ENCODE data around the gene EZH2. TPM values are rescaled to one million over a fixed set of nuclear protein-coding genes. Genes with fewer than 3 reads are reported as not detected.

EZH2 gene
- total and polyA plus RNA-seq, 2 donors (not counting 1 experiment from before 2014, with no cell fraction given): 7.1 to 10.1 TPM

DNA sequence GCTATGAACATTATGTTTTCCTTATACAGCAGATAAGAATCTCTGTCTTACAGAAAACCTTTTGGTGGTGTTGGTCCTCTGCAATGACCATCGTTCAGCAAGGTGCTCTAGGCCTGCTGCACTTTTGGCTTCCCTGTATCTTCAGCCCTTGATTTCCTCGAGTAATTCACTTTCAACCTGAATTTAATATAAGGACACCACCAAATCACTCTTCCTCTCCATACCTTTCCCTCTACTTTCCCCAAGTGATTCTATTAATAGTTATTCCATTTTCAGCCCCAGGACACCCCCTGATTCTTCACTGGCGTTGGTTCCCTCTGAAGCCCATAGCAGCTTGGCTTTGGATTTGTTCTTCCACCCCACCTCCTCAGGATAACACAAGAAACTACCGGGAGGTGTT lies 72.2 kb downstream of the EZH2 start:
- no peak overlapping the region for H3K4me3 ChIP-seq (replicated peaks in 1 of 4; ENCODE audit: control extremely low read depth in 1 of 4, insufficient read depth in 1 of 4, low read depth in 3 of 4, low read length in 4 of 4)
- H3K27me3 ChIP-seq (ENCODE audit: control insufficient read depth, insufficient read depth, low read length): no peaks in the 10 kb centered on the region
- H4K20me1 ChIP-seq (ENCODE audit: control insufficient read depth, extremely low read depth, insufficient read depth, low read length): no peaks in the 10 kb centered on the region
- no peak for TF ChIP-seq EZH2 (IDR thresholded peaks at IDR 0.05; ENCODE audit: low read length, missing control alignments)
- TF ChIP-seq, protein P1, sequence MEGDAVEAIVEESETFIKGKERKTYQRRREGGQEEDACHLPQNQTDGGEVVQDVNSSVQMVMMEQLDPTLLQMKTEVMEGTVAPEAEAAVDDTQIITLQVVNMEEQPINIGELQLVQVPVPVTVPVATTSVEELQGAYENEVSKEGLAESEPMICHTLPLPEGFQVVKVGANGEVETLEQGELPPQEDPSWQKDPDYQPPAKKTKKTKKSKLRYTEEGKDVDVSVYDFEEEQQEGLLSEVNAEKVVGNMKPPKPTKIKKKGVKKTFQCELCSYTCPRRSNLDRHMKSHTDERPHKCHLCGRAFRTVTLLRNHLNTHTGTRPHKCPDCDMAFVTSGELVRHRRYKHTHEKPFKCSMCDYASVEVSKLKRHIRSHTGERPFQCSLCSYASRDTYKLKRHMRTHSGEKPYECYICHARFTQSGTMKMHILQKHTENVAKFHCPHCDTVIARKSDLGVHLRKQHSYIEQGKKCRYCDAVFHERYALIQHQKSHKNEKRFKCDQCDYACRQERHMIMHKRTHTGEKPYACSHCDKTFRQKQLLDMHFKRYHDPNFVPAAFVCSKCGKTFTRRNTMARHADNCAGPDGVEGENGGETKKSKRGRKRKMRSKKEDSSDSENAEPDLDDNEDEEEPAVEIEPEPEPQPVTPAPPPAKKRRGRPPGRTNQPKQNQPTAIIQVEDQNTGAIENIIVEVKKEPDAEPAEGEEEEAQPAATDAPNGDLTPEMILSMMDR (conservative IDR thresholded peaks at IDR 0.05 in 1 of 2, IDR thresholded peaks at IDR 0.05 in 1 of 2; ENCODE audit: low read depth in 1 of 2, low read length in 2 of 2): no peak
- DNase-seq (ENCODE audit: low read depth in 2 of 2): no peak
- H3K27ac ChIP-seq (ENCODE audit: insufficient read depth, low read length): no peak overlapping the region
- H3K9me3 ChIP-seq (ENCODE audit: control insufficient read depth, insufficient read depth, low read depth, low read length): no peaks in the 10 kb centered on the region
- no peaks in the 10 kb centered on the region for H3K79me2 ChIP-seq (ENCODE audit: control insufficient read depth, insufficient read depth, low read length)
- H3K4me2 ChIP-seq (ENCODE audit: extremely low read depth, insufficient read depth, low read length): no peak overlapping the region
- H3K4me1 ChIP-seq (ENCODE audit: control insufficient read depth, extremely low read depth, insufficient read depth, low read length): no peaks in the 10 kb centered on the region
- H3K9ac ChIP-seq (ENCODE audit: insufficient read depth, low read length): no peak overlapping the region
- peaks cover 5% of the 10 kb centered on the region for H3K36me3 ChIP-seq (ENCODE audit: control insufficient read depth, insufficient read depth, low read length)
- no peak overlapping the region for H2AFZ ChIP-seq (ENCODE audit: low read length)

DNA sequence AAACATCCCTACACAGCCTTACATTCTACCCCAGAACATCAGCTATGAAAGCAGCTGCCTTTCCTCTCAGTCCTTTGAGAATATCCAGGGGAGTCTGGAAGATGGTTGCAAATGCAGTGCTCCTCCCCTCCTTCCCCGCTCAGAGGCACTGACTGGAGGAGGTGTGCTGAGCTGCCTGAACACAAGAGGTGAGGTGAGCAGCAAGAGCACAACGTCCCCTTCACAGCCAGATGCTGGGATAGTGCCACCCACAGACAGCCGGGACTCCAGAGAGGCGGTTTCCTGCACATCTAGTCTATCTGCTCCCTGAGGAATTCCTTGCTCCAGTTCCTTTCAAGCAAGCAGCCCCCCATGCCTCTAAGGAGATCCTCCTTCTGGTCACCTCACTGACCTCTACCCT lies 74.2 kb downstream of the EZH2 start:
- no peak overlapping the region for H3K27ac ChIP-seq (ENCODE audit: insufficient read depth, low read length)
- H3K79me2 ChIP-seq (ENCODE audit: control insufficient read depth, insufficient read depth, low read length): no peaks in the 10 kb centered on the region
- H4K20me1 ChIP-seq (ENCODE audit: control insufficient read depth, extremely low read depth, insufficient read depth, low read length): no peaks in the 10 kb centered on the region
- H3K9me3 ChIP-seq (ENCODE audit: control insufficient read depth, insufficient read depth, low read depth, low read length): no peaks in the 10 kb centered on the region
- H2AFZ ChIP-seq (ENCODE audit: low read length): no peak overlapping the region
- DNase-seq (ENCODE audit: low read depth in 2 of 2): no peak
- H3K4me2 ChIP-seq (ENCODE audit: extremely low read depth, insufficient read depth, low read length): no peak overlapping the region
- H3K4me1 ChIP-seq (ENCODE audit: control insufficient read depth, extremely low read depth, insufficient read depth, low read length): no peaks in the 10 kb centered on the region
- no peak overlapping the region for H3K4me3 ChIP-seq (replicated peaks in 1 of 4; ENCODE audit: control extremely low read depth in 1 of 4, insufficient read depth in 1 of 4, low read depth in 3 of 4, low read length in 4 of 4)
- no peak for TF ChIP-seq EZH2 (IDR thresholded peaks at IDR 0.05; ENCODE audit: low read length, missing control alignments)
- TF ChIP-seq, protein P1 (conservative IDR thresholded peaks at IDR 0.05 in 1 of 2, IDR thresholded peaks at IDR 0.05 in 1 of 2; ENCODE audit: low read depth in 1 of 2, low read length in 2 of 2): no peak
- H3K27me3 ChIP-seq (ENCODE audit: control insufficient read depth, insufficient read depth, low read length): no peaks in the 10 kb centered on the region
- no peak overlapping the region for H3K9ac ChIP-seq (ENCODE audit: insufficient read depth, low read length)
- H3K36me3 ChIP-seq (ENCODE audit: control insufficient read depth, insufficient read depth, low read length): peaks cover 6% of the 10 kb centered on the region

DNA sequence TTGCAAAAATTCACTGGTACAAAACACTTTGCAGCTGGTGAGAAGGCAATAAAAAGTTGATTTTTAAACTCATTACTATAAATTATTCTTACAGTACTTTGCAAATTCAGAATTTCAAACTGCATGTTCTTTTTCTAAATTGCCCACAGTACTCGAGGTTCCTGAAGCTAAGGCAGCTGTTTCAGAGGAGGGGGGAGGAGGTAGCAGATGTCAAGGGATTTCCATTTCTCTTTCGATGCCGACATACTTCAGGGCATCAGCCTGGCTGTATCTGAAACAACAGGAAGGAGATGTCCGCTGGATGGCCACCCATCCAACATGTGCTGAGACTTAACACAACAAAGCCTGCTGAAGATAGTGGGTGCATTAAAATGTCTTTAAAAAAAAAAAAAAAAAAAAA lies 76.7 kb downstream of the EZH2 start:
- Histone ChIP-seq H3K4me3 (replicated peaks in 1 of 4; ENCODE audit: control extremely low read depth in 1 of 4, insufficient read depth in 1 of 4, low read depth in 3 of 4, low read length in 4 of 4) (no peak overlapping the region), H3K9me3 (ENCODE audit: control insufficient read depth, insufficient read depth, low read depth, low read length) (no peaks in the 10 kb centered on the region), H3K79me2 (ENCODE audit: control insufficient read depth, insufficient read depth, low read length) (no peaks in the 10 kb centered on the region), H3K4me1 (ENCODE audit: control insufficient read depth, extremely low read depth, insufficient read depth, low read length) (no peaks in the 10 kb centered on the region), H3K36me3 (ENCODE audit: control insufficient read depth, insufficient read depth, low read length) (peaks cover 9% of the 10 kb centered on the region), H3K9ac (ENCODE audit: insufficient read depth, low read length) (no peak overlapping the region), H2AFZ (ENCODE audit: low read length) (no peak overlapping the region), H3K4me2 (ENCODE audit: extremely low read depth, insufficient read depth, low read length) (no peak overlapping the region), H4K20me1 (ENCODE audit: control insufficient read depth, extremely low read depth, insufficient read depth, low read length) (no peaks in the 10 kb centered on the region), H3K27me3 (ENCODE audit: control insufficient read depth, insufficient read depth, low read length) (no peaks in the 10 kb centered on the region), H3K27ac (ENCODE audit: insufficient read depth, low read length) (no peak overlapping the region)
- TF ChIP-seq, protein P1 (conservative IDR thresholded peaks at IDR 0.05 in 1 of 2, IDR thresholded peaks at IDR 0.05 in 1 of 2; ENCODE audit: low read depth in 1 of 2, low read length in 2 of 2): no peak
- TF ChIP-seq EZH2 (IDR thresholded peaks at IDR 0.05; ENCODE audit: low read length, missing control alignments): no peak
- no peak for DNase-seq (ENCODE audit: low read depth in 2 of 2)
